ENCODE data around the gene SH3RF3.
A peak's percentile ranks its signal among the peaks of the same experiment; 100 is the strongest.
"Not testable (repeated sequence)": the region's sequence is repeated elsewhere in the genome, so short reads cannot be mapped to it uniquely, and the experiment has no call there.

Gene SH3RF3

DNA sequence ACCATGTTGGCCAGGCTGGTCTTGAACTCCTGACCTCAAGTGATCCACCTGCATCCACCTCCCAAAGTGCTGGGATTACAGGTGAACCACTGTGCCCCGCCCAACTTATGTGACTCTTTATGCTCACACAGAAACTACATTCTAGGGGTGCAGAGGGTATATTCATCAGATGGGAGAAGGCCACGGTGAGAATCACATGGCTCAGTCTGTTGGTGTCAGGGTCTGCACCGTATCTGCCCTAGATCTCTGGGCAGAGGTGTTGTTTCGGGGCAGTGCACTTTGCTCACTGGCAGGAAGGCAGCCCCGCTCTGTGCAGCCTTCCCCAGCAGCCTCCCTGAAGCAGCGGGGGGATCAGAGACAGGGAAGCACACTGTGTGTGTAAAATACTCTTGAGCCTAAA lies 76.4 kb downstream of the SH3RF3 start:
- DNase-seq: no peak

GRCh38 chr2:109206569-109207146 lies 77.7 kb downstream of the SH3RF3 start:
- DNase-seq: no peak

DNA sequence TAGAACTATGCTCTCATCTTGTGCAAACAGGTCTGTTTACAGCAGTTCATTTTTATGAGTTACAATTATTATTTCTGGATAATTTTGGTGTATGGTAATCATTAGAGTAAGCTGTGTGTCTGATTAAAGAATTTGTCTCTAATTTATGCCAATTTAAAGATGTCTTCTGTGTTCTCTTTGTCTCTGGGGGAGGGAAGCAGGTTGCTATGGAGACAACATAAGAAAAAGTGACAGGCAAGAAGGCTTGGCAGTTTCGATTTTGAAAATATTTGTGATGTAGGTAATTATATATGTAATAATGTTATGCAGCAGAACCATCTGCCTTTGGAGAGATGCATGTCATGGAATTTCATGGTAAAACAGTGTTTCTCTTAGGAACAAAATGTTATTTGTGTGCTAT lies 78.2 kb downstream of the SH3RF3 start:
- DNase-seq: no peak

DNA sequence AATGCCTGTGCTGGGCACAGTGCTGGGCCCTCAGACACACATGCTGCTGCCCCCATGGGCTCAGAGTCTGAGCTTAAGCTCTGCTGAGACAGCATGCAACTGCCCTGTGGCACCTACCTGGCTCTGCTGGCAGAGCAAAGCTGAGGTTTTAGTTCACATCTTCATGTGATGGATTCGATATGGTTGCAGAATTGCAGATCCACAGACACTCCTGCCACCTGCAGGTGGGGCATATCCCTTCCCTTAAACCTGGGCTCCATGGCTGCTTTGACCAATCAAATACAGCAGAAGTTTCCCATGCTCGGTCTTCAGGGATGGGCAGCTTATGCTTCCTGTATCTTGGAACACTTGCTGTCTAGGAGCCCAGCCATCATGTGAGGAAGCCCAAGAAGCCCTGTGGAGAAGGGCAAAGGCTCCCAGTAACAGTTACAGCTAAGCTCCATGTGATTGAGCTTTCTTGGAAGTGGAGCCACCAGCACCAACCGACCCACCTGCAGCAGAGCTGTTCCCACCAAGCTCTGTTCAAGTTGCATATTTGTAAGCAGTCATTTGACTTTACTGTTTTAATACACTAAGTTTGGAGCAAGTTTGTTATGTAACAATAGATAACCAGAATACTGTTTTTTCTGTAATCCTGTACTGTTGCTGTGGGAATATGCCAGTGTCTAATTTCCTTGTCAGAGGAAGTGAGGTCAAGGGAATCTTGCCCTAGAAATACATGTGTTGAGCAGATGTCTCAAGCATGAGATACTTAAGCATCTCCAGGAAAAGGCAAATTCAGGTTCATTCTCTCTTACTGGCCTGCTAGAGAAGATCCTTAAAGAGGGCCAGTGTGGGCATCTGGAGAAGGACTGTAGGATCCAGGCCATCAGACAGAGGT lies 79.3 kb downstream of the SH3RF3 start:
- DNase-seq: no peak

DNA sequence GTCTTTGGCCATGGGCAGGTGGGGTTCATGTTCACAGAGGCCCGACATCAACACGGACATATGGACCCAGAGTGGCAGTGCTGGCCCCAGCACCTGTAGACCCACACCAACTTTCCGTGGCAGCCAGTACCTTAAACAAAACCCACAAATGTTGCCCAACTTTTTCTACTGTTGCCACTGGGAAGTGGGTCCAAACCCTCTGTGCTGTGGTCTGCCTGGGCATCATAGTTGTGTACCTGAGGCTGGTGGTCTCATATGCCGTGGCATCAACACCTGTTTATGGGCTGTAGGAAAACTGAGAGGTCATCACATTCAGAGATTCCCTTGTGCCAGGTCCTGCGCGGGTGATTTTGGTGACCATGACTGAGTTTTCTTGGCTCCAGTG lies 79.9 kb downstream of the SH3RF3 start:
- DNase-seq: no peak

DNA sequence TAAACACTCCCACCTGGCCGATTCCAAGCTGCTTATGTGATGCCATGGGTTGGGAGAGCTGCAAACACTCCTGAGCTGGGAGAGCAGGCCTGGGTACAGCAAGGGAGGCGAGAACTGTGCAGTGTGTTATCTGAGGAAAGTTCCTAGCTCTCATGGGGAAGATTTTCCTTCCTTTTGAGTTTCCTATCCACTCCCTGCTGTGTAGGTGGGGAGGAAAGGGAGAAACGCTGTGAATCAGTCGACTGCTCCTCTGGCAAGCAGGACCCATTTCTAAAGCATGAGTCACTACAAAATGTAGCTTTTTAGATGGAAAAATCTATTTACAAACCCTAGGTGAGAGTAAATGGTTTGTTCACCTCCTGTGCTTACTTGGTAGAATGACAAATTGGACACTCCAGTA lies 80.4 kb downstream of the SH3RF3 start:
- no peak for DNase-seq

DNA sequence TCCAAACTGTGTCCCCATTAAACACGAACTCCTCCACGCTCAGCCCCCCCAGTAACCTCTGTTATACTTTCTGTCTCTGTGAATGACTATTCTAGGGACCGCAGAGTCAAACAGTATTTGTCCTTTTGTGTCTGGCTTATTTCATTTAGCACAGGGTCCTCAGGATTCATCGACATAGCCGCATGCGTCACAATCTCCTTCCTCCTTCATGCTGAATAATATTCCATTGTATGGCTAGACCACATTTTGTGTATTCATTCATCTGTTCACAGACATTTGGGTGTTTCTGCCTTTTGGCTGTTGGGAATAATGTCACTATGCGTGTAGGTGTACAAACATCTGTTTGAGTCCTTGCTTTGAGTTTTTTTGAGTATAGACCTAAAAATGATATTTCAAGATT lies 80.9 kb downstream of the SH3RF3 start:
- no peak for DNase-seq

- no peak for DNase-seq
These were observed 81.6 kb downstream of the SH3RF3 start for GRCh38 chr2:109210431-109211200.

DNA sequence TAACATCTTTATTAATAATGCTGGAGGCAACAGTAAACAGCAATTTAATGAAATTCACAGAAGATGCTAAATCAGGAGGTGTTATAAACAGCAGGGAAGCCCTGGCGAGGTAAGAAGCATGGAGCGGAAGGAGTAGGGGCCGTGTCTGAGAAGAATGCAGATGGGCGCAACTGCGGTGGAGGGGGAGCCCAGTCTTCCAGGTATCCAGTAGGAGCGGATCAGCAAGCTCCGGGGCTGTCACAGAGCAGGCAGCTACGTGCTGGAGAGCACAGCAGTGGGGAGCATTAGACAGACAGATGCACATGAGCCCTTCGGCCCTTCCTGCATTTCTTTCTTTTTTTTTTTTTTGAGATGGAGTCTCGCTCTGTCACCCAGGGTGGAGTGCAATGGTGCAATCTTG lies 82.3 kb downstream of the SH3RF3 start:
- DNase-seq: no peak

- no peak for DNase-seq
These were observed 84.0 kb downstream of the SH3RF3 start for GRCh38 chr2:109212836-109213563.

- peak; percentile 27 for DNase-seq
These were observed 84.8 kb downstream of the SH3RF3 start for GRCh38 chr2:109213646-109214433.

- no peak for DNase-seq
These were observed 85.8 kb downstream of the SH3RF3 start for GRCh38 chr2:109214651-109215371.

- no peak for DNase-seq
These were observed 86.9 kb downstream of the SH3RF3 start for GRCh38 chr2:109215866-109216265.

- no peak for DNase-seq
These were observed 87.3 kb downstream of the SH3RF3 start for GRCh38 chr2:109216332-109216731.

- DNase-seq: no peak
These were observed 88.5 kb downstream of the SH3RF3 start for GRCh38 chr2:109217362-109218086.

DNA sequence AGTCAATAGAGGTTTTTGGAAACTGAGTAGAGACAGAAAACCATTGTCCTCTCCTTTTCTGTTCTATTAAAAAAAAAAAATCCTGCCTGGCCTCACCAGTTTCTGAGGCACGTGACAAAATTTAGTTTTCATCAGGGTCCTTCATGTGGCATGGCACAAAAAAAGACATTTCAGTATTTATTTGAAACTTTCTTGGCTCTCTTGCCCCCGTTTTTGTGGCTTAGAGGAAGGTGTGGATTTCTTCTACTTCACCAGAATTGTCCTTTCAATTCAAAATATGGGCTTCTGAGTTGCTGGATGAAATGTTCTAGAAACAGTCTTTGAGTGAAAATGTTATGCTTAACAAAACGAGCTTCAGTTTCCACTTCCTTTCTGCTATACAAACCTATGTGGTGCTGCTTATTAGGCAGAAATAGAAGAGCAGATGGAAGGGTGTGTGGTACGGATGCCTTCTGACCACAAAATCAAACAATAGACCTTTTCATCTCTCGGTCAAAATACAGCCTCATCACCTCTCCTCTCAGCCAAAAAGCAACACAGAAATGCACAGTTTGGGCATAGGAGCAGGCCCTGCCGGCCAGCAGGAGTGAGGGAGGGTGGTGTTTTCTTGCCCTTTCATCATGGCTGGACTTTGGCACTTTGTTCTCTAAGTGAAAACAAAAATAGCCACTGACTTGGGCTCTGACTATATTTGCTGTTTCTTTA lies 89.2 kb downstream of the SH3RF3 start:
- no peak for DNase-seq

DNA sequence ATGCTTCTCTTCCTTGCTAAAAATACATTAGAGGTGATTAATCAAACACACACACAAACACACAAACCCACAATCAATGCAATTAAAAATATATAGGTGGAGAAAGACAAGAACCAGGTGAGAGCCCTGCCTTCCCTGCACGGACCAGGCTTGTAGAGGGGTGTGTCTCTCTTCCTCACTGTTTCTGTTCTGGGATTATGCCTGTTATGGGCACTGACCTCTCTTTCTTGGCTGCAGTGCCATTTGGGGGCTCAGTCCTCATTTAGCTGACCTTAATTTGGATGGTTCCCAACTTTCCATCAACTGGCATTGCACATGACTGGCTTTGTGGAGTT lies 89.8 kb downstream of the SH3RF3 start:
- DNase-seq: no peak

DNA sequence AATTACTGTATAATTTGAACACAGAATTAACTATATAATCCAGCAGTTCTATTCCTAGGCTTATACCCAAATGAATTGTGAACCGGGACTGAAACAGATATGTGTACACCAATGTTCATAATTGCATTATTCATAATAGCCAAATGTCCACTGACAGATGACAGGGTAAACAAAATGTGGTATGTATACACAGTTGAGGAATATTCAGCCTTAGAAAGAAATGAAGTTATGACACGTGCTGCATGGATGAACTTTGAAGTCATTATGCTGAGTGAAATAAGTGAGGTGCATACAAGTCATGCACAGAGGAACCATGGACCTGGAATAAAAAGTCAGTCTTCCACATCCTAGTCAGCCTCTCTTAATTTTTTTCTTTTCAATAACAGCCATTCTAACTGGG lies 91.9 kb downstream of the SH3RF3 start:
- DNase-seq: no peak

- not testable (repeated sequence) for DNase-seq
These were observed 92.3 kb downstream of the SH3RF3 start for GRCh38 chr2:109221316-109221715.

DNA sequence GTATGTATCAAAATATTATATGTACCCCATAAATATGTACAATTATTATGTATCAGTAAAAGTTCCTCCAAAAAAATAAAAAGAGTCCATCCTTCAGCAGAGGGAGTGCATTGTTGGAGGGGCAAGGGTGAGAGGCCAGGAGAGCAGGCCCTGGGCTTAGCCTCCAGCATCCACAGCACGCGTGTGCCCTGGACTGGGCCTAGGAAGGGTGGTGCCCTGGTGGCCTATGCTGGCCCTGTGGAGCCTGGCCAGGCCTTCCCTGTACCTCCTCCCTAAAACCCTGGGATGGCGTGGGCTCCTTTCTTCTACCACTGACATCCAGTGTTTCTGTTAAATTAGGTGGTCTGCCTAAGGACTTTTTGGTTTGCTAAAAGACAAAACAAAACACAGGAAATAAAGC lies 93.4 kb downstream of the SH3RF3 start:
- no peak for DNase-seq
